ENCODE results near the gene DSPP. TPM values are rescaled to one million over a fixed set of nuclear protein-coding genes. Genes with fewer than 3 reads are reported as not detected.

DSPP gene
- total RNA-seq, 2 donors from 2014 or later: not detected

DNA sequence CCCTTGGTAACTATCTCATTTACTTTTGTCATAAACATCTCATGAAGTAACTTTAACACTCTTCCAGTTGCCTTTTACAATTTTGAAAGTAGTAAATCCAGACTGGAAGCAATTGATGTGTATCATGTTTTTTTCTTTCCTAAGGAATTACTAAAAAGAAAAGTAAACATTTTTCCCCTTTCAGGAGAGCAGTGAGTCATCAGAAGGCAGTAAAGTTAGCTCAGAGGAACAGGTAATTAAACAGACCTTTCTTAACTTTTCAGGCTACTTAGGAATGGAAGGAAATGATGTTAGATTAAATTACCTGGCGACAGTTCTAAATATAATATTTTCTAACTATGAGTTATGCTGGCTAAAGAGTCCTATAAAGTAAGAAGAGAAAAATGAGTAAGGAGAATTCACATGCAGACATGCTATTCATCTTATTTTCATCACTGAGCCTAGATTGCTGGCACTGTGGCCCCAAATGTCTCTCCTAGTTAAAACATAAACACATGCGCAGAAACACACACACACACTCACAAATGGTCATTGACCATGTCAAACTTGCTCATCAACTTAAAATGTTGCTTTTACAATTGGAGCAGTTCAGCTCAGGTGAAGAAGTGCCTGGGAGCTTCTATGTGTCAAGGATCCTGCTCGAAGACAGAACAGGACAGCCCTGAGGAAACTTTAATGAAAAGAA, 51.1 kb downstream of the DSPP start:
- H3K9ac ChIP-seq (ENCODE audit: low read depth in 2 of 2, low read length in 2 of 2): no peak overlapping the region
- no peak for DNase-seq
- H3K36me3 ChIP-seq: no peaks in the 10 kb centered on the region
- no peak overlapping the region for H3K27ac ChIP-seq
- H3K4me3 ChIP-seq: no peak overlapping the region
- no peaks in the 10 kb centered on the region for H3K27me3 ChIP-seq
- intact Hi-C loops (cut with DNase I): no loop called here
- H3K9me3 ChIP-seq: no peaks in the 10 kb centered on the region
- H3K4me1 ChIP-seq: no peaks in the 10 kb centered on the region
- TF ChIP-seq, protein P1, sequence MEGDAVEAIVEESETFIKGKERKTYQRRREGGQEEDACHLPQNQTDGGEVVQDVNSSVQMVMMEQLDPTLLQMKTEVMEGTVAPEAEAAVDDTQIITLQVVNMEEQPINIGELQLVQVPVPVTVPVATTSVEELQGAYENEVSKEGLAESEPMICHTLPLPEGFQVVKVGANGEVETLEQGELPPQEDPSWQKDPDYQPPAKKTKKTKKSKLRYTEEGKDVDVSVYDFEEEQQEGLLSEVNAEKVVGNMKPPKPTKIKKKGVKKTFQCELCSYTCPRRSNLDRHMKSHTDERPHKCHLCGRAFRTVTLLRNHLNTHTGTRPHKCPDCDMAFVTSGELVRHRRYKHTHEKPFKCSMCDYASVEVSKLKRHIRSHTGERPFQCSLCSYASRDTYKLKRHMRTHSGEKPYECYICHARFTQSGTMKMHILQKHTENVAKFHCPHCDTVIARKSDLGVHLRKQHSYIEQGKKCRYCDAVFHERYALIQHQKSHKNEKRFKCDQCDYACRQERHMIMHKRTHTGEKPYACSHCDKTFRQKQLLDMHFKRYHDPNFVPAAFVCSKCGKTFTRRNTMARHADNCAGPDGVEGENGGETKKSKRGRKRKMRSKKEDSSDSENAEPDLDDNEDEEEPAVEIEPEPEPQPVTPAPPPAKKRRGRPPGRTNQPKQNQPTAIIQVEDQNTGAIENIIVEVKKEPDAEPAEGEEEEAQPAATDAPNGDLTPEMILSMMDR (IDR thresholded peaks at IDR 0.05): no peak

DNA sequence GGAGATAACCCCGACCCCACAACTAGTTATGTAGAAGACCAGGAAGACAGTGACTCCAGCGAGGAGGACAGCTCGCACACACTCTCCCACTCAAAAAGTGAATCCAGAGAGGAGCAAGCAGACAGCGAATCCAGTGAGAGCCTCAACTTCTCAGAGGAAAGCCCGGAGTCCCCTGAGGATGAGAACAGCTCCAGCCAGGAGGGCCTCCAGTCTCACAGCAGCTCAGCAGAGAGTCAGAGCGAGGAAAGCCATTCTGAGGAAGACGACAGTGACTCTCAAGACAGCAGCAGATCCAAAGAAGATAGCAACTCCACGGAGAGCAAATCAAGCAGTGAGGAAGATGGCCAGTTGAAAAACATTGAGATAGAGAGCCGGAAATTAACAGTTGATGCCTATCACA, 54.5 kb downstream of the DSPP start:
- TF ChIP-seq, protein P1 (IDR thresholded peaks at IDR 0.05): no peak
- intact Hi-C loops (cut with DNase I): no loop called here
- no peak for DNase-seq
- Histone ChIP-seq H3K4me1 (no peaks in the 10 kb centered on the region), H3K4me3 (no peak overlapping the region), H3K9ac (ENCODE audit: low read depth in 2 of 2, low read length in 2 of 2) (no peak overlapping the region), H3K27me3 (no peaks in the 10 kb centered on the region), H3K9me3 (no peaks in the 10 kb centered on the region), H3K36me3 (no peaks in the 10 kb centered on the region), H3K27ac (no peak overlapping the region)

Other genes with a start within 250 kb of the DSPP start
- 100 to 1,000 TPM; 138 to 219 TPM for gene HSD17B11, start 217.3 kb upstream of the DSPP start, total RNA-seq
- 10 to 100 TPM; 31.4 to 52.0 TPM for gene NUDT9, start 186.0 kb upstream of the DSPP start, total RNA-seq
- gene SPARCL1, start 79.2 kb upstream of the DSPP start, total RNA-seq: 10 to 100 TPM; 18.4 to 84.0 TPM
- not detected for gene DMP1, start 41.8 kb downstream of the DSPP start, total RNA-seq
- gene IBSP, start 191.0 kb downstream of the DSPP start, total RNA-seq: not detected
- gene MEPE, start 224.4 kb downstream of the DSPP start, total RNA-seq: not detected